Esophagus muscularis mucosa (tissue), 4 donors: ENCODE measurements around the gene SARS1.

Experiments used
- CTCF ChIP-seq, 3 experiments: fragments of 200-600 bp in 2 of 3; fragments of 450-650 bp in 1 of 3; sonication (generic) in 2 of 3; IDR thresholded peaks; one replicate each; pipeline ENCODE4 v1.5.1; 2017 to 2019; ENCODE audit warnings: antibody characterized with exemption in 3 of 3, mild to moderate bottlenecking in 2 of 3, moderate library complexity in 1 of 3
- EP300 ChIP-seq: sonication (generic); formaldehyde crosslinking; IDR thresholded peaks from one replicate; pipeline ENCODE4 v1.6.1; 2017; ENCODE audit warnings: antibody characterized with exemption
- POLR2A ChIP-seq: fragments of 450-650 bp; IDR thresholded peaks from one replicate; pipeline ENCODE4 v1.6.1; 2017; ENCODE audit warnings: antibody characterized with exemption, moderate library complexity, mild to moderate bottlenecking, low read depth
- POLR2AphosphoS5 ChIP-seq, 2 donors: sonication (generic); formaldehyde crosslinking; IDR thresholded peaks; one replicate each; pipeline ENCODE4 v1.6.1; 2017; ENCODE audit warnings: antibody characterized with exemption in 2 of 2

GRCh38 chr1:109237512-109237911 lies 23.8 kb downstream of the SARS1 start:
- TF ChIP-seq CTCF (IDR thresholded peaks at IDR 0.05) (no peak), POLR2AphosphoS5 (IDR thresholded peaks at IDR 0.05) (no peak), POLR2A (no peak), EP300 (no peak)
